Erythroblast (primary cell): Measurements from ENCODE around the gene MSX1.
"Not testable (repeated sequence)": the region's sequence is repeated elsewhere in the genome, so short reads cannot be mapped to it uniquely, and the experiment has no call there.

Source experiments
- DNase-seq, 2 experiments: peaks; one replicate each; lab custom pipeline; 2025; lab: John Stamatoyannopoulos, UW
- GATA1 ChIP-seq: IDR thresholded peaks from 2 replicates; pipeline ENCODE4 v1.6.1; 2011; ENCODE audit warnings: low read depth, mild to moderate bottlenecking, control low read depth, low read length, moderate library complexity
- POLR2A ChIP-seq: IDR thresholded peaks from 2 replicates; pipeline ENCODE4 v1.6.1; 2011; ENCODE audit warnings: mild to moderate bottlenecking, low read length

The MSX1 gene

GRCh38 chr4:4859325-4859798 lies at the start of gene MSX1:
Gene MSX1 (plus strand): TSS chr4:4859665. CDS start chr4:4859900, 235 bp downstream.
- DNase-seq = peak; percentile 57 to 60

GRCh38 chr4:4810092-4810774 lies 49.2 kb upstream of the MSX1 start:
- no peak for TF ChIP-seq GATA1
- no peak for DNase-seq

More at GRCh38 chr4:4859325-4859798, at the start of gene MSX1:
- TF ChIP-seq GATA1 = no peak
- no peak for TF ChIP-seq POLR2A

DNA sequence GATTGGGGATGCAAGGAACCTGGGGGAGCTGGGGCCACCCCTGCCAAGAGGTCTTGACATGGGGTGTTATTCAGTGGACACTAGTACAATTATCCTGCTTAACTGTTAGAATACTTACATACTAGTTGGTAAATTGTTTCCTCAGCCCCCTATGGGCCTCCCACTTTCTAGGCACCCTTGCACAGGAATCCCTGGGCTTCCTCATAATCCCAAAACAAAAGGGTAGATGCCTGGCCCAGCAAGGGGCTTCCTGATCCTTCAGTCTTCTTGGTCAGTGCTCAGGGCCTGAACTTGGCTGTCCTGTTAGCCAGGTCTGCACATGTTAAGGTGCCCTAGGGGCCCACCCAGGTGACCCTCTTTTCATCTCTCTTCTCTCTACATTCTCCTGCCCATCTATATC lies 48.7 kb upstream of the MSX1 start:
- no peak for DNase-seq
- TF ChIP-seq POLR2A (no peak), GATA1 (no peak)

GRCh38 chr4:4812145-4812794 lies 47.2 kb upstream of the MSX1 start:
- TF ChIP-seq GATA1 (no peak), POLR2A (no peak)
- DNase-seq = no peak

- TF ChIP-seq POLR2A (no peak), GATA1 (no peak)
- DNase-seq = no peak
Observed at GRCh38 chr4:4818415-4819212, 40.9 kb upstream of the MSX1 start.

- no peak for DNase-seq
- TF ChIP-seq GATA1 (no peak), POLR2A (no peak)
Observed at GRCh38 chr4:4819213-4819606, 40.3 kb upstream of the MSX1 start.

GRCh38 chr4:4820261-4820660 lies 39.2 kb upstream of the MSX1 start:
- DNase-seq = no peak
- TF ChIP-seq GATA1 = no peak
- TF ChIP-seq POLR2A = no peak

GRCh38 chr4:4820739-4821138 lies 38.7 kb upstream of the MSX1 start:
- no peak for DNase-seq
- no peak for TF ChIP-seq GATA1
- no peak for TF ChIP-seq POLR2A

- no peak for TF ChIP-seq GATA1
- TF ChIP-seq POLR2A = no peak
- DNase-seq = no peak
Observed at GRCh38 chr4:4821577-4821976, 37.9 kb upstream of the MSX1 start.

GRCh38 chr4:4822286-4822685 lies 37.2 kb upstream of the MSX1 start:
- DNase-seq = not testable (repeated sequence)

DNA sequence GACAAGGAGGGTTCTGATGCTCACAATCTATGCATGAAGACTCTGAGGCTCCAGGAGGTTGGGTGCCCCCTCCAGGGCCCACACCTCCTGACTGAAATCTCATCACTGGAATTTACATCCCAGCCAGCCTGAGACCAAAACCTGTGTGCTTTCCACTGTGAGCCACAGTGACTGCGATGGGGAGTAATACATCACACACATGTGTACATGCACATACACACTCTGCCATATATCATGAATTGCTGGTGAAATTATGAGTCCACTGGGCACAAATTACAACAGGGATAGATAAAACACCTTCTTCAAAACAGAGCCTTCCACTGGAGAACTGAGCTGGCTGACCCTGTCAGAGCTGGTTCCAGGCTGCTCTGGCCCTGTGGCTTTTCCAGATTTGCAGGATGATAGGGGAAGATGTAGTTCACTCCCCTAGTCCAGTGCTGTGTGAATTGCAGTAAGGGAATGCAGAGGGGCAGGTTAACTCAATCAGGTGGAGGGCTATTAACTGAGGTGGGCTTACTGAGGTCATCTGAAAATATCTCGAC lies 35.8 kb upstream of the MSX1 start:
- no peak for DNase-seq
- TF ChIP-seq GATA1 = no peak

DNA sequence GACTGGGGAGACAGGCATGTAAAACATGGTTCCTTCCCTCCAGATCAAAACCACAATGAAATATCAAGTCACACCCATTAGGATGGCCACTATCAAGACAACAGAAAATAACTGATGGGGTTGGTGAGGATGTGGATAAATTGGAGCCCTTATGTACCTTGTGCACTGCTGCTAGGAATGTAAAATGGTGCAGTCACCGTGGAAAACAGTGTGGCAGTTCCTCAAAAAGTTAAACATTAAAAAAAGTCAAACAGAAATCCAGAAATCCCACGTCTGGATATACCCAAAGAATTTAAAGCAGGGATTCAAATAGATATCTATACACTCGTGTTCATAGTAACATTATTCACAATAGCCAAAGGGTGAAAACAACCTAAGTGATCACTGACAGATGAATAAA lies 35.2 kb upstream of the MSX1 start:
- no peak for DNase-seq
- no peak for TF ChIP-seq GATA1
- TF ChIP-seq POLR2A = no peak

DNA sequence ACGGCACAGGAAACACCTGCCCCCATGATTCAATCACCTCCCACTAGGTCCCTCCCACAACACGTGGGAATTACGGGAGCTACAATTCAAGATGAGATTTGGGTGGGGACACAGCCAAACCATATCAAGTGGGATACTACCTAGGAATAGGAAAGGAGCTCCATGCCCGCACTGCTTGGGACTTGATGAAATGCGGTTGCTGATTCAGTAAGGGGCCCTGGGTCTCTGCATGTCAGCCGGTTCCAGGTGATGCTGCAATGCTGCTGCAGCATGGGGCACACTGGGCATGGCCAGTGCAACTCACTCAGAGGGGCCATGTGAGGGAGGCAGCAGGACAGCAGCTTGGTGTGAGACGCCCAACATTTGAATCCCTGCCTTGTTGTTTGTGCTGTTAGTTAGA lies 34.0 kb upstream of the MSX1 start:
- TF ChIP-seq GATA1 = no peak
- TF ChIP-seq POLR2A = no peak
- no peak for DNase-seq

DNA sequence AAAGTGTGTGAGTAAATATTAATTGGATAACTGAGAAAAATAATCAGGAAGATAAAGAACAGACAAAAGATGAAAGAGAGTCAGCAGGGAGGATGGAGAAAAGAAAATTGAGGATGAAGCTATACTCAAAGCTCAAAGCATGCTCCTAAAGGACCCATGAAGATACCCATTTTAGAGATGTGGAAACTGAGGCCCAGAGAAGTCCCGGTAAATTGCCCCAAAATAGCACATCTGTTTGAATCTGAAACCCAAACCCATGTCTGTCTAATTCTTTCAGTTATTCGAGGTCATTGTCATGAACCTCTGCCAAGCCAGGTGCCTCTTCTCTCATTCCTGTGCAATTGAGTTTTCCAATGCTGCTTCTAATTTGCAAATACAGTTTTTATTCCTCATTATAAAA lies 29.6 kb upstream of the MSX1 start:
- no peak for DNase-seq
- TF ChIP-seq POLR2A = no peak
- TF ChIP-seq GATA1 = no peak

- no peak for DNase-seq
- TF ChIP-seq GATA1 (no peak), POLR2A (no peak)
Observed at GRCh38 chr4:4831266-4831665, 28.2 kb upstream of the MSX1 start.
